Activated CD8-positive, alpha-beta T cell treated with anti-CD3 and anti-CD28 coated beads for 36 hours (primary cell): ENCODE measurements around the gene ERH. TPM values are rescaled to one million over a fixed set of nuclear protein-coding genes. Genes with fewer than 3 reads are reported as not detected.

Experiments used
- ATAC-seq: fragments of 200-7000 bp; cut with Tn5 transposase; one replicate; pipeline ENCODE4 v1.10.0; 2021; ENCODE audit warnings: mild to moderate bottlenecking, moderate library complexity
- CTCF ChIA-PET: fragments of 350-600 bp; sonication (Branson Sonifier 250); formaldehyde crosslinking; loops from one replicate; lab custom pipeline; 2021; ENCODE audit warnings: antibody characterized with exemption; lab: Charles Lee
- POLR2A ChIA-PET: fragments of 350-600 bp; sonication (Branson Sonifier 250); formaldehyde crosslinking; loops from one replicate; lab custom pipeline; 2021; ENCODE audit warnings: antibody characterized with exemption; lab: Charles Lee
- DNase-seq: peaks from one replicate; pipeline ENCODE4 v3.0.0-alpha.2; 2020
- H3K27ac Mint-ChIP-seq: one replicate; pipeline ENCODE4 v1.8.0; 2021; ENCODE audit warnings: mild to moderate bottlenecking, mixed read lengths
- H3K27me3 Mint-ChIP-seq: one replicate; pipeline ENCODE4 v1.8.0; 2021; ENCODE audit warnings: mixed read lengths
- H3K36me3 Mint-ChIP-seq: one replicate; pipeline ENCODE4 v1.8.0; 2021; ENCODE audit warnings: low read depth, mixed read lengths
- H3K4me1 Mint-ChIP-seq: one replicate; pipeline ENCODE4 v1.8.0; 2021; ENCODE audit warnings: low read depth, mixed read lengths
- H3K4me3 Mint-ChIP-seq: one replicate; pipeline ENCODE4 v1.8.0; 2021; ENCODE audit warnings: mild to moderate bottlenecking, moderate library complexity, mixed read lengths
- H3K9me3 Mint-ChIP-seq: one replicate; pipeline ENCODE4 v1.8.0; 2021; ENCODE audit warnings: mixed read lengths
- intact Hi-C: fragments of 100-400 bp; cut with micrococcal nuclease; formaldehyde crosslinking; loops from one replicate; pipeline ENCODE4 v1.10.0; 2022
- total RNA-seq, 2 experiments: library from RNA; stranded (reverse); gene quantifications; one replicate each; pipeline ENCODE4 v1.2.3, GENCODE V29; 2021
- TF ChIP-seq, protein P1 (sequence below): fragments of 200-600 bp; IDR thresholded peaks from one replicate; pipeline ENCODE4 v1.8.0; 2022; ENCODE audit warnings: antibody characterized with exemption, mild to moderate bottlenecking

Gene ERH
- total RNA-seq, 2 experiments from 2014 or later: 301 to 313 TPM

DNA sequence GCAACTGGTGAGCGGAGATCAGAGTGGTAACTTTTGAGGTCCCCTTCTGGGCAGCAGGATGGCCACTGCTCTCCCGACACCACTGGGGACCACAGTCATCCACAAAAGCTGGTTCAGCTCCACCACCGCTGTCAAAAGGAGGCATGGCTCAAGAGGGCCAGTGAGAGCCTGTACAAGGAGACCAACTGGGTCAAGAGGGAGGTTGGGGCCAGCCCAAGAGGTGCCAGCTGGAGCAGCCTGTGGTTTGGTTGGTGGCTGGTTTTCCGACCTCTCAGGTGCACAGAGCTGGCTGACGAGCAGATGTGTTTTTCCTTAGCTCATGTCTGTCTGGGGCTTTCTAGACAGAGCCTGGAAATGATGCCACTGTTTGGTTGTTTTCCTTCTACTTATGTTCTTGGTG is 60.1 kb downstream of the ERH start:
- no peaks in the 10 kb centered on the region for H3K36me3 Mint-ChIP-seq
- intact Hi-C loops: no loop called here
- ChIA-PET CTCF (no interaction called here), POLR2A (no interaction called here)
- no peak overlapping the region for H3K27ac Mint-ChIP-seq
- H3K27me3 Mint-ChIP-seq: peaks cover 2% of the 10 kb centered on the region
- DNase-seq (no peak), ATAC-seq (no peak)
- no peaks in the 10 kb centered on the region for H3K9me3 Mint-ChIP-seq
- H3K4me3 Mint-ChIP-seq: no peak overlapping the region
- H3K4me1 Mint-ChIP-seq: peaks cover 11% of the 10 kb centered on the region
- TF ChIP-seq, protein P1, sequence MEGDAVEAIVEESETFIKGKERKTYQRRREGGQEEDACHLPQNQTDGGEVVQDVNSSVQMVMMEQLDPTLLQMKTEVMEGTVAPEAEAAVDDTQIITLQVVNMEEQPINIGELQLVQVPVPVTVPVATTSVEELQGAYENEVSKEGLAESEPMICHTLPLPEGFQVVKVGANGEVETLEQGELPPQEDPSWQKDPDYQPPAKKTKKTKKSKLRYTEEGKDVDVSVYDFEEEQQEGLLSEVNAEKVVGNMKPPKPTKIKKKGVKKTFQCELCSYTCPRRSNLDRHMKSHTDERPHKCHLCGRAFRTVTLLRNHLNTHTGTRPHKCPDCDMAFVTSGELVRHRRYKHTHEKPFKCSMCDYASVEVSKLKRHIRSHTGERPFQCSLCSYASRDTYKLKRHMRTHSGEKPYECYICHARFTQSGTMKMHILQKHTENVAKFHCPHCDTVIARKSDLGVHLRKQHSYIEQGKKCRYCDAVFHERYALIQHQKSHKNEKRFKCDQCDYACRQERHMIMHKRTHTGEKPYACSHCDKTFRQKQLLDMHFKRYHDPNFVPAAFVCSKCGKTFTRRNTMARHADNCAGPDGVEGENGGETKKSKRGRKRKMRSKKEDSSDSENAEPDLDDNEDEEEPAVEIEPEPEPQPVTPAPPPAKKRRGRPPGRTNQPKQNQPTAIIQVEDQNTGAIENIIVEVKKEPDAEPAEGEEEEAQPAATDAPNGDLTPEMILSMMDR: no peak

DNA sequence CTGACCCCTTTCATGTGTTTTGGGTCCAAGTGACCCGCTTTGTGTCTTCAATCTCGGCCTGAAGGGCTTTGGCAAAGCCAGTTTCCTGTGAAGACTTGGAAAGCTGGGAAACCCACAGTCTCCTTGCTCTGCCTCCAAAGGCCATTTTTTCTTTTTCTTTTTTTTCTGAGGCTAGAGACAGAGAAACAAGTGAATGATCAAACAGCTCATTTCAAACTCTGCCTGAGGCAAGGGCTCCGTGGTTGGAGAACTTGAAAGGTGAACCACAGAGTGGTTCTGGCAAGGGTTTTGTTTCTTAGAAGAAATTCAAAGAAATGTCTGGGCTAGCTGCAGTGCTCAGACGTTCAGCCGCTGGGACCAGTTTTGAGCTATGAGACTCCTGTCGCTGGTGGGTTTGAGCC is 62.7 kb downstream of the ERH start:
- Mint-ChIP-seq H3K27ac (peak overlapping the region; percentile 45), H3K36me3 (no peaks in the 10 kb centered on the region), H3K4me1 (peaks cover 11% of the 10 kb centered on the region), H3K4me3 (no peak overlapping the region), H3K27me3 (no peaks in the 10 kb centered on the region), H3K9me3 (no peaks in the 10 kb centered on the region)
- DNase-seq: peak; percentile 53
- TF ChIP-seq, protein P1: no peak
- ChIA-PET POLR2A (interaction anchor here (1.0 kb wide), 1 partner anchor 16 kb away, joined by 3 read pairs; no protein-coding TSS in a partner anchor), CTCF (no interaction called here)
- peak; percentile 66 for ATAC-seq
- intact Hi-C loops: no loop called here

DNA sequence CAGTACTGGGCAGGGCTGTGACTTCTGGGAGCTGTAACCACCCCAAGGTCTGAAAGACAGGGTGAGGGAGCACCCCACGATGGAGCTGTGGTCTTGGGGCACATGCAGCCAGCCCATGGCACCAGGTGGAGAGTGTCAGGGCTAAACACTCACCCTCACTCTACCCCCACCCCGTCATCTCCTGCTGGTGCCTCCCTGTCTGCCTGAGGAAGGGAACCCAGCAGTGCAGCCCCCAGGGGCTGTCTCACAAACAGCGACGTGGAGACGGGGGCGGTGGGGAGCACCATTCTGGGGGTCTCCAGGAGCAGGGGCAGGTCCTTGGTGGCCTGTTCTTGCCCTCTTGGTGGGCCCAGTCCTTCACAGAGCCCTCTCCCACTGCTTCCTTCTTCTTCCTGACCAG is 63.5 kb downstream of the ERH start:
- DNase-seq: no peak
- Mint-ChIP-seq H3K4me1 (peaks cover 11% of the 10 kb centered on the region), H3K4me3 (no peak overlapping the region), H3K9me3 (no peaks in the 10 kb centered on the region), H3K27me3 (no peaks in the 10 kb centered on the region), H3K27ac (no peak overlapping the region), H3K36me3 (no peaks in the 10 kb centered on the region)
- TF ChIP-seq, protein P1: no peak
- intact Hi-C loops: no loop called here
- ChIA-PET CTCF (no interaction called here), POLR2A (interaction anchor here (1.0 kb wide), 1 partner anchor 17 kb away, joined by 3 read pairs; no protein-coding TSS in a partner anchor)
- ATAC-seq: no peak

DNA sequence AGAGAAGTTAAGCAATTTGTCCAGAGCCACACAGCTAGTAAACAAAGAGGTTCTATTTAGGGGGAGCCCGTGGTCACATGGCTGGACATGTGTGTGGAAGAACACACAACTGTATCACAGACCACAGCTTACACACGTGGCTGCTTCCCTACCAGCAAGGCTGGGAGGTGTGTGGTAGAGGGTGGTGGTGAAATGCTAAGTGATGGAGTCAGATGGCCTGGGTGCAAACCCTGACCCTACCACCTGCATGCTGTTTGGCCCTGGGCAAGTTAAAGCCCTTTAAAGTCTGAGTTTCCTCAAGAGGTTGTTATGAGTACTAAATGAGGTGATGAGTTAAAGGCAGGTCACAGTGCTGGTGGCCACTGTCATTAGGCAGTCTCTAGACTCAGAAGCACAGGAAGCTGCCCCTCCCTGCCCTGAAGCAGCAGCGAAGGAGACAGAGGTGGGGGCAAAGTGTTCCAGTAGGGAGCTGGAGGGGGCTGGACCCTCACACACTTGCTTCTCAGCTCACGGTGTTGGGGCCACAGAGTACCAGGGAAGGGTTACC is 64.2 kb downstream of the ERH start:
- POLR2A ChIA-PET: interaction anchor here (1.4 kb wide), 1 partner anchor 20 kb away, joined by 3 read pairs; no protein-coding TSS in a partner anchor

More for the DNA sequence above, 64.2 kb downstream of the ERH start:
- peak; percentile 61 for ATAC-seq
- no peaks in the 10 kb centered on the region for H3K9me3 Mint-ChIP-seq
- H3K27ac Mint-ChIP-seq: no peak overlapping the region
- peak; percentile 24 for DNase-seq
- CTCF ChIA-PET: interaction anchor here (0.9 kb wide), 1 partner anchor 91 kb away, joined by 5 read pairs; no protein-coding TSS in a partner anchor
- no peaks in the 10 kb centered on the region for H3K36me3 Mint-ChIP-seq
- TF ChIP-seq, protein P1: no peak
- H3K27me3 Mint-ChIP-seq: no peaks in the 10 kb centered on the region
- peaks cover 11% of the 10 kb centered on the region for H3K4me1 Mint-ChIP-seq
- intact Hi-C loops: no loop called here
- no peak overlapping the region for H3K4me3 Mint-ChIP-seq
